ENCODE data around the gene FRS2.

GRCh38 chr12:69495071-69495470 is 24.9 kb downstream of the FRS2 start:
- TF ChIP-seq CTCF (IDR thresholded peaks at IDR 0.05; ENCODE audit: low read depth, low read length) (no peak), EZH2phosphoT487 (IDR thresholded peaks at IDR 0.05; ENCODE audit: low read depth) (no peak)
